DND-41 (cell line): ENCODE measurements around the gene CADPS.

Experiments
- EZH2 ChIP-seq: IDR thresholded peaks from 3 replicates; pipeline ENCODE4 v1.6.1; 2012; ENCODE audit warnings: borderline replicate concordance, low read depth, mild to moderate bottlenecking, moderate library complexity, low read length, inconsistent platforms; ENCODE audit not compliant: severe bottlenecking
- TF ChIP-seq, protein P1 (sequence below): IDR thresholded peaks from 2 replicates; pipeline ENCODE4 v1.5.1; 2012; ENCODE audit warnings: borderline replicate concordance, low read length, moderate library complexity, mild to moderate bottlenecking; ENCODE audit not compliant: poor library complexity, severe bottlenecking; ENCODE audit errors: extremely low read depth

- TF ChIP-seq, protein P1, sequence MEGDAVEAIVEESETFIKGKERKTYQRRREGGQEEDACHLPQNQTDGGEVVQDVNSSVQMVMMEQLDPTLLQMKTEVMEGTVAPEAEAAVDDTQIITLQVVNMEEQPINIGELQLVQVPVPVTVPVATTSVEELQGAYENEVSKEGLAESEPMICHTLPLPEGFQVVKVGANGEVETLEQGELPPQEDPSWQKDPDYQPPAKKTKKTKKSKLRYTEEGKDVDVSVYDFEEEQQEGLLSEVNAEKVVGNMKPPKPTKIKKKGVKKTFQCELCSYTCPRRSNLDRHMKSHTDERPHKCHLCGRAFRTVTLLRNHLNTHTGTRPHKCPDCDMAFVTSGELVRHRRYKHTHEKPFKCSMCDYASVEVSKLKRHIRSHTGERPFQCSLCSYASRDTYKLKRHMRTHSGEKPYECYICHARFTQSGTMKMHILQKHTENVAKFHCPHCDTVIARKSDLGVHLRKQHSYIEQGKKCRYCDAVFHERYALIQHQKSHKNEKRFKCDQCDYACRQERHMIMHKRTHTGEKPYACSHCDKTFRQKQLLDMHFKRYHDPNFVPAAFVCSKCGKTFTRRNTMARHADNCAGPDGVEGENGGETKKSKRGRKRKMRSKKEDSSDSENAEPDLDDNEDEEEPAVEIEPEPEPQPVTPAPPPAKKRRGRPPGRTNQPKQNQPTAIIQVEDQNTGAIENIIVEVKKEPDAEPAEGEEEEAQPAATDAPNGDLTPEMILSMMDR = no peak
- no peak for TF ChIP-seq EZH2
These were observed 69.5 kb downstream of the CADPS start for GRCh38 chr3:62805580-62806277.
